HCT116 (cell line): ENCODE measurements around the gene ZNF429. TPM values are rescaled to one million over a fixed set of nuclear protein-coding genes. Genes with fewer than 3 reads are reported as not detected.

Source experiments
- ATAC-seq: fragments of 200-7000 bp; cut with Tn5 transposase; 2 replicates; pipeline ENCODE4 v1.9.1; 2020; ENCODE audit warnings: mild to moderate bottlenecking, moderate library complexity
- BruUV-seq: library from RNA; stranded (reverse); fragments of 400-500 nt; replicated peaks from 2 replicates; lab custom pipeline; 2021; lab: Mats Ljungman, UMichigan
- CTCF ChIA-PET: fragments of 300-600 bp; sonication (Branson Sonifier 250); formaldehyde crosslinking; loops from one replicate; lab custom pipeline; 2021; ENCODE audit warnings: antibody characterized with exemption; lab: Charles Lee
- POLR2A ChIA-PET: fragments of 300-600, 350-600 bp; sonication (Branson Sonifier 250); formaldehyde crosslinking; loops from one replicate; lab custom pipeline; 2021; ENCODE audit warnings: antibody characterized with exemption; lab: Charles Lee
- RAD21 ChIA-PET, 2 experiments: fragments of 300-600 bp; sonication (Branson Sonifier 250); formaldehyde crosslinking; loops; one replicate each; lab custom pipeline; 2023; ENCODE audit warnings: low total read pairs in 2 of 2; ENCODE audit not compliant: uncharacterized antibody in 2 of 2, unreplicated experiment in 2 of 2, low non-redundant PET in 1 of 2; lab: Charles Lee
- DNase-seq: peaks from one replicate; pipeline ENCODE4 v3.0.0-alpha.2; 2010; ENCODE audit warnings: low read depth, low spot score
- H2AFZ ChIP-seq: fragments of 200-600 bp; shearing (Covaris generic), sonication (generic); 2 replicates; pipeline ENCODE4 v1.6.1; 2017; ENCODE audit warnings: low read depth, mixed run types, mixed read lengths, antibody characterized with exemption, low read length; ENCODE audit not compliant: poor library complexity, severe bottlenecking
- H3K27ac ChIP-seq: 2 replicates; pipeline ENCODE4 v1.5.1; 2012; ENCODE audit warnings: low read depth, low read length
- H3K27me3 ChIP-seq: fragments of 200-600 bp; sonication (generic); 2 replicates; pipeline ENCODE4 v1.6.1; 2016; ENCODE audit warnings: mixed run types, low read length, mixed read lengths; ENCODE audit not compliant: insufficient read depth
- H3K36me3 ChIP-seq, 2 experiments: fragments of 200-500 bp in 1 of 2; fragments of 200-600 bp in 1 of 2; sonication (Bioruptor generic) in 1 of 2; sonication (generic) in 1 of 2; 2 replicates each; pipeline versions ENCODE4 v1.5.1 to v1.6.1; 2014 to 2016; ENCODE audit warnings: low read length in 2 of 2, inconsistent platforms in 1 of 2, mixed read lengths in 1 of 2, mixed run types in 1 of 2; ENCODE audit not compliant: insufficient read depth in 2 of 2, control insufficient read depth in 1 of 2
- H3K4me1 ChIP-seq, 2 experiments: fragments of 200-600 bp in 1 of 2; sonication (generic) in 1 of 2; 2 replicates each; pipeline versions ENCODE4 v1.5.1 to v1.6.1; 2012 to 2017; ENCODE audit warnings: low read length in 2 of 2, inconsistent platforms in 1 of 2, mild to moderate bottlenecking in 1 of 2, mixed read lengths in 1 of 2, mixed run types in 1 of 2, moderate library complexity in 1 of 2; ENCODE audit not compliant: insufficient read depth in 2 of 2, control insufficient read depth in 1 of 2
- H3K4me2 ChIP-seq: fragments of 200-600 bp; sonication (generic); 2 replicates; pipeline ENCODE4 v1.6.1; 2017; ENCODE audit warnings: mixed run types, low read length, mixed read lengths
- H3K4me3 ChIP-seq, 2 experiments: fragments of 200-600 bp in 1 of 2; sonication (generic) in 1 of 2; replicated peaks in 1 of 2; 2 replicates each; pipeline ENCODE4 v1.5.1; 2011 to 2016; ENCODE audit warnings: low read length in 2 of 2, control low read depth in 1 of 2, low read depth in 1 of 2, mild to moderate bottlenecking in 1 of 2, mixed read lengths in 1 of 2, mixed run types in 1 of 2
- H3K79me2 ChIP-seq: fragments of 200-600 bp; sonication (generic); 2 replicates; pipeline ENCODE4 v1.6.1; 2017; ENCODE audit warnings: mild to moderate bottlenecking, mixed run types, low read length, moderate library complexity, mixed read lengths; ENCODE audit not compliant: insufficient read depth
- H3K9ac ChIP-seq: fragments of 200-600 bp; sonication (generic); 2 replicates; pipeline ENCODE4 v1.6.1; 2016; ENCODE audit warnings: low read length, mixed read lengths
- H3K9me2 ChIP-seq: fragments of 200-600 bp; sonication (generic), shearing (Covaris generic); 2 replicates; pipeline ENCODE4 v1.6.1; 2017; ENCODE audit warnings: mixed run types, mild to moderate bottlenecking, moderate library complexity; ENCODE audit not compliant: insufficient read depth
- H3K9me3 ChIP-seq, 2 experiments: fragments of 200-500 bp in 1 of 2; fragments of 200-600 bp in 1 of 2; sonication (Bioruptor generic) in 1 of 2; sonication (generic) in 1 of 2; 2 replicates each; pipeline ENCODE4 v1.6.1; 2014 to 2017; ENCODE audit warnings: low read length in 2 of 2, mixed read lengths in 2 of 2, inconsistent platforms in 1 of 2, low read depth in 1 of 2, mild to moderate bottlenecking in 1 of 2, mixed run types in 1 of 2, moderate library complexity in 1 of 2; ENCODE audit not compliant: control insufficient read depth in 1 of 2, insufficient read depth in 1 of 2
- H4K20me1 ChIP-seq: fragments of 200-600 bp; sonication (generic), shearing (Covaris generic); 2 replicates; pipeline ENCODE4 v1.6.1; 2017; ENCODE audit warnings: mixed run types, mild to moderate bottlenecking, moderate library complexity; ENCODE audit not compliant: insufficient read depth
- EGR1 ChIP-seq: IDR thresholded peaks from 2 replicates; pipeline ENCODE4 v1.6.1; 2012; ENCODE audit warnings: low read depth
- POLR2AphosphoS5 ChIP-seq: IDR thresholded peaks from 2 replicates; pipeline ENCODE4 v1.6.1; 2011; ENCODE audit warnings: mild to moderate bottlenecking, low read depth, low read length, moderate library complexity
- ZBTB33 ChIP-seq: IDR thresholded peaks from 2 replicates; pipeline ENCODE4 v1.6.1; 2011; ENCODE audit warnings: mild to moderate bottlenecking, low read length, moderate library complexity; ENCODE audit not compliant: insufficient replicate concordance; ENCODE audit errors: extremely low read depth
- intact Hi-C: fragments of 100-400 bp; cut with micrococcal nuclease; formaldehyde crosslinking; loops from 2 replicates; pipeline ENCODE4 v1.10.0; 2022
- total RNA-seq: library from RNA; stranded (reverse); gene quantifications from one replicate; pipeline ENCODE4 v1.2.1, GENCODE V29; 2021; ENCODE audit not compliant: unreplicated experiment

The ZNF429 gene
- total RNA-seq, 1 experiment from 2014 or later = 0.42 TPM

GRCh38 chr19:21604351-21604926, 99.0 kb downstream of the ZNF429 start:
- BruUV-seq = no TSS peak

More at GRCh38 chr19:21604351-21604926, 99.0 kb downstream of the ZNF429 start:
- H3K4me1 ChIP-seq = no peaks in the 10 kb centered on the region
- POLR2A ChIA-PET = no interaction called here
- no peak overlapping the region for H3K27ac ChIP-seq
- RAD21 ChIA-PET = no interaction called here
- no peaks in the 10 kb centered on the region for H3K9me2 ChIP-seq
- H3K9me3 ChIP-seq = peaks cover 0 to 7% of the 10 kb centered on the region in 2 experiments; a peak in 2 of 4 replicates
- H3K36me3 ChIP-seq = no peaks in the 10 kb centered on the region
- CTCF ChIA-PET = no interaction called here
- H2AFZ ChIP-seq = no peak overlapping the region
- H3K79me2 ChIP-seq = no peaks in the 10 kb centered on the region
- H3K4me2 ChIP-seq = no peak overlapping the region
- TF ChIP-seq POLR2AphosphoS5 (no peak), EGR1 (no peak), ZBTB33 (no peak)
- TF ChIP-seq, all 23 proteins: peak for 0
- ATAC-seq (no peak), DNase-seq (no peak)
- Histone ChIP-seq H3K4me3 (no peak overlapping the region), H4K20me1 (no peaks in the 10 kb centered on the region), H3K27me3 (no peaks in the 10 kb centered on the region), H3K9ac (no peak overlapping the region)
- intact Hi-C loops = no loop called here

Other genes with a start within 250 kb of the ZNF429 start
- gene ZNF708, start 176.2 kb upstream of the ZNF429 start, total RNA-seq = 5.3 TPM
- gene ZNF738, start 146.6 kb upstream of the ZNF429 start, total RNA-seq = 6.0 TPM
- gene ZNF493, start 108.5 kb upstream of the ZNF429 start, total RNA-seq = 2.2 TPM